Suppressor macrophage (primary cell): ENCODE data around the gene C13orf46.
"Not testable (repeated sequence)": the region's sequence is repeated elsewhere in the genome, so short reads cannot be mapped to it uniquely, and the experiment has no call there.

Source experiments
- DNase-seq, 4 experiments: peaks; one replicate each; pipeline ENCODE4 v3.0.0-alpha.2; 2020 to 2022

Gene C13orf46

GRCh38 chr13:113991676-113992179, 17.9 kb upstream of the C13orf46 start:
- no peak for DNase-seq

- no peak for DNase-seq
Measured at GRCh38 chr13:113991191-113991669, 17.4 kb upstream of the C13orf46 start.

- no peak for DNase-seq
Measured at GRCh38 chr13:113990321-113990837, 16.5 kb upstream of the C13orf46 start.

GRCh38 chr13:113989585-113990300, 15.9 kb upstream of the C13orf46 start:
- DNase-seq: peak; percentile 5 to 38 (median 15)

GRCh38 chr13:113988859-113989258, 15.0 kb upstream of the C13orf46 start:
- DNase-seq: not testable (repeated sequence)

GRCh38 chr13:113982296-113982661, 8.4 kb upstream of the C13orf46 start:
- DNase-seq: no peak

GRCh38 chr13:113981611-113982295, 7.9 kb upstream of the C13orf46 start:
- no peak for DNase-seq

- DNase-seq: no peak
Measured at GRCh38 chr13:113981194-113981605, 7.3 kb upstream of the C13orf46 start.

GRCh38 chr13:113980489-113981064, 6.7 kb upstream of the C13orf46 start:
- no peak for DNase-seq

GRCh38 chr13:113979791-113980471, 6.1 kb upstream of the C13orf46 start:
- no peak for DNase-seq

GRCh38 chr13:113978741-113979481, 5.0 kb upstream of the C13orf46 start:
- DNase-seq: no peak

GRCh38 chr13:113977976-113978375, 4.1 kb upstream of the C13orf46 start:
- no peak for DNase-seq

GRCh38 chr13:113976711-113977684, 3.1 kb upstream of the C13orf46 start:
- peak in 2 of 4 experiments; percentile 18 to 19 for DNase-seq

- no peak for DNase-seq
Measured at GRCh38 chr13:113975416-113975815, 1.5 kb upstream of the C13orf46 start.

GRCh38 chr13:113974304-113975281, 717 bp upstream of the C13orf46 start:
- DNase-seq: no peak

- no peak for DNase-seq
Measured at GRCh38 chr13:113972451-113973217, 1.2 kb downstream of the C13orf46 start.

GRCh38 chr13:113971471-113972231, 2.2 kb downstream of the C13orf46 start:
- DNase-seq: no peak
